ENCODE data around the gene TMC6.

Gene TMC6

GRCh38 chr17:78112518-78113471 is 15.8 kb downstream of the TMC6 start:
- DNase-seq (ENCODE audit: low read depth): no peak
- TF ChIP-seq CTCF (IDR thresholded peaks at IDR 0.05; ENCODE audit: low read depth, low read length, missing control alignments): peak; percentile 94
- no peak overlapping the region for H3K4me3 ChIP-seq (ENCODE audit: low read depth, low read length)

GRCh38 chr17:78111727-78112517 is 16.6 kb downstream of the TMC6 start:
- DNase-seq (ENCODE audit: low read depth): no peak
- TF ChIP-seq CTCF (IDR thresholded peaks at IDR 0.05; ENCODE audit: low read depth, low read length, missing control alignments): no peak

GRCh38 chr17:78111016-78111726 is 17.4 kb downstream of the TMC6 start:
- DNase-seq (ENCODE audit: low read depth): no peak
- no peak for TF ChIP-seq CTCF (IDR thresholded peaks at IDR 0.05; ENCODE audit: low read depth, low read length, missing control alignments)
- no peak overlapping the region for H3K4me3 ChIP-seq (ENCODE audit: low read depth, low read length)

More at GRCh38 chr17:78111727-78112517, 16.6 kb downstream of the TMC6 start:
- H3K4me3 ChIP-seq (ENCODE audit: low read depth, low read length): no peak overlapping the region

- TF ChIP-seq CTCF (IDR thresholded peaks at IDR 0.05; ENCODE audit: low read depth, low read length, missing control alignments): no peak
- no peak for DNase-seq (ENCODE audit: low read depth)
- H3K4me3 ChIP-seq (ENCODE audit: low read depth, low read length): no peak overlapping the region
These were observed 18.1 kb downstream of the TMC6 start for GRCh38 chr17:78110363-78111015.

GRCh38 chr17:78109489-78109761 is 19.1 kb downstream of the TMC6 start:
- no peak overlapping the region for H3K4me3 ChIP-seq (ENCODE audit: low read depth, low read length)
- DNase-seq (ENCODE audit: low read depth): no peak
- no peak for TF ChIP-seq CTCF (IDR thresholded peaks at IDR 0.05; ENCODE audit: low read depth, low read length, missing control alignments)

GRCh38 chr17:78108726-78109488 is 19.6 kb downstream of the TMC6 start:
- TF ChIP-seq CTCF (IDR thresholded peaks at IDR 0.05; ENCODE audit: low read depth, low read length, missing control alignments): no peak
- no peak overlapping the region for H3K4me3 ChIP-seq (ENCODE audit: low read depth, low read length)
- DNase-seq (ENCODE audit: low read depth): no peak
